Measurements from ENCODE around the gene NCAN.

Gene NCAN

GRCh38 chr19:19297759-19298158, 86.0 kb downstream of the NCAN start:
- DNase-seq, result no peak

GRCh38 chr19:19300613-19301012, 88.9 kb downstream of the NCAN start:
- no peak for DNase-seq
